Suprapubic skin (tissue), 3 donors: ENCODE data around the gene UPF1.

Source experiments
- POLR2A ChIP-seq, 2 donors: fragments of 450-650 bp; IDR thresholded peaks; one replicate each; pipeline ENCODE4 v1.6.1; 2017; ENCODE audit warnings: antibody characterized with exemption in 2 of 2, mild to moderate bottlenecking in 2 of 2, moderate library complexity in 2 of 2
- TF ChIP-seq, protein P1 (sequence below), 2 donors: fragments of 200-600 bp in 1 of 2; fragments of 450-650 bp in 1 of 2; sonication (generic) in 1 of 2; IDR thresholded peaks; one replicate each; pipeline ENCODE4 v1.5.1; 2016 to 2019; ENCODE audit warnings: antibody characterized with exemption in 2 of 2, mild to moderate bottlenecking in 1 of 2, moderate library complexity in 1 of 2

DNA sequence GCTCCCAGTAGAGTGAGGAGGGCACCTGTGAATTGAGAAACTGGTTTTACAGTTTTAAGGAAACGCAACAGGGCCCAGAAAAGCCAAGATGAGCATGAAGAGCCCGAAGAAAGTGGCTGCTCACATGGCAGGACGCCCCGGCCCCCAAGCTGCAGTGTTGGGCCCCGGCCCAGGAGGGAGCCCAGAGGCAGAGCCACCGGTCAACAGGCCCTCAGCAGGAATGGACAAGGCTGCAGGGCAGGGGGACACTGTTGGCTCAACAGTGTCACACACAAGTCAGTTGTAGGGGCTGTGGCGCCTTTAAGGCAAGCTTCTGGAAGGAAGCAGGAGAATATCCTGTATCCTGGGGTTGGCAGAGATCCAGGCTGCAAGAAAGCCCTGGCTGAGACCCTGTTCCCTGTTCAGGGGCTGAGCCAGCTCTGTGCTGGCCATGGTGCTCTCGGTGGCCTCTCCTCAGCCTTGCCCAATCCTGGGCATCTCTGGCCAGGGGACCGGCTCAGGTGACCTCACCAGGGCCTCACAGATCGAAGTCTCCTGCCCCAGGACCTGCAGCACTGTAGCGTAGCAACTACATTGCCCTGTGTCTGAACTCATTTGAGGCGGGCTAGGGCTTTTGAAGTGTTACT is 28.0 kb downstream of the UPF1 start:
- TF ChIP-seq POLR2A (IDR thresholded peaks at IDR 0.05) = no peak
- TF ChIP-seq, protein P1, sequence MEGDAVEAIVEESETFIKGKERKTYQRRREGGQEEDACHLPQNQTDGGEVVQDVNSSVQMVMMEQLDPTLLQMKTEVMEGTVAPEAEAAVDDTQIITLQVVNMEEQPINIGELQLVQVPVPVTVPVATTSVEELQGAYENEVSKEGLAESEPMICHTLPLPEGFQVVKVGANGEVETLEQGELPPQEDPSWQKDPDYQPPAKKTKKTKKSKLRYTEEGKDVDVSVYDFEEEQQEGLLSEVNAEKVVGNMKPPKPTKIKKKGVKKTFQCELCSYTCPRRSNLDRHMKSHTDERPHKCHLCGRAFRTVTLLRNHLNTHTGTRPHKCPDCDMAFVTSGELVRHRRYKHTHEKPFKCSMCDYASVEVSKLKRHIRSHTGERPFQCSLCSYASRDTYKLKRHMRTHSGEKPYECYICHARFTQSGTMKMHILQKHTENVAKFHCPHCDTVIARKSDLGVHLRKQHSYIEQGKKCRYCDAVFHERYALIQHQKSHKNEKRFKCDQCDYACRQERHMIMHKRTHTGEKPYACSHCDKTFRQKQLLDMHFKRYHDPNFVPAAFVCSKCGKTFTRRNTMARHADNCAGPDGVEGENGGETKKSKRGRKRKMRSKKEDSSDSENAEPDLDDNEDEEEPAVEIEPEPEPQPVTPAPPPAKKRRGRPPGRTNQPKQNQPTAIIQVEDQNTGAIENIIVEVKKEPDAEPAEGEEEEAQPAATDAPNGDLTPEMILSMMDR (IDR thresholded peaks at IDR 0.05) = no peak
